Measurements from ENCODE around the gene AGBL4.
"Not testable (repeated sequence)": the region's sequence is repeated elsewhere in the genome, so short reads cannot be mapped to it uniquely, and the experiment has no call there.

AGBL4 gene

DNA sequence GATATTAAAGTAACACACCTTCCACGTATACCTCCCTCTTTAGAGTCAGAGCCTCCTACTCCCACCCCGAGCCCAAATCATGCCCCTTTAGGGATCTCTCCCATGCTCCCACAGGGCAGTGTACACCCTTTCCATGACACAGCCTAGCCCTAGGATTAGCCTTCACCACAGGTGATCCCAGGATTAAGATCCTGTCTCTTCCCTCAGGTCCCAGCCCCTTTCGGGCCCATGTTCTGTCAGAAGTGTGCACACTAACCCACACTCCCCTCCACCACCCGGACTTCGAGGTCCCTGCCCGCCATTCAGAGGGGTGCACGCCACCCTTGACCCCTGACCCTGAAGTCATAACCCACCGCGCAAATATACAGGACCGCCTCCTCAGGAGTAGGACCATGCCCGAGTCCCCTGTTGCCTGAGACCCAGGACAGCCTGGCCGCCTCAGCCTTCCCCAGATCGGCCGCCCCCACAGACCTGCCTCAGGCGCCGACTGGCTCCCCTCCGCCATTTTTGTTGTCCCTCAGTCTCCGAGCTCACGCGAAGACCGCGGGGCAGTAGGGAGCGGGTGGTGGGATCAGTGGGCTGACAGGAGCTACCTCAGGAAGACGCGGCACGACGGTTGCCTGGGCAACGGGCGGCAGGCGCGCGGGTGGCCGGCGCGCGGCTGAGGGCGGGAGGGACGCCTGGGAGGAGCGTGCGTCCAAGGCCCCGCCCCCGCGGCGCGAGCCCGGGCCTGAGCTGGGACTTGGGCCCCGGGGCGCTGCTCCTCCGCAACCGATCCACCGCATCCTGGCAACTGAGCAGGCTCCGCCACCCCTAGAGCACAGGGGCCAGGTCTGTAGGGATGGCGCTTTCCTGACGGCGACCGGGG lies at the start of gene AGBL4:
TSS of gene AGBL4 (minus strand) at position 663 of the 868 bp plus-strand sequence.
- peak; percentile 3 for DNase-seq (ENCODE audit: low read depth)

DNA sequence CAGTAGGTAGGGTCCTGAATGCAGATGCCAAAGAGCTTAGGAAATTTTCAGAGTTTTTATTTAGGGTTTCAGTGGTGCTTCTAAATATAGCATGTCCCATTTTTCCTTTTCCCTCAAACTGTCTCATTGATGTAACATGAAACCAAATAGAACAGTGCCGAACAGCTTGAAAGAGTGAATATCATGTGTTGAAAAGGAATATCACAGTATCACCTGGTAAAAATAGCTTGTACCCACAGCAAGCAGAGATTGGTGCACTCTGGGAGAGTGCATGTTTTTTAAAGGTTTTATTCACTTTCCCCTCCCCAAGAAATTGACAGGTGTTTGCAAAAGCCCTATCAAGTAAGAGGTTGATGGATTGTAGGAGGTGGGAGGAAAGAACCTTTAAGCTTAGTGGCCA lies 43.1 kb upstream of the AGBL4 start:
- no peak for DNase-seq (ENCODE audit: low read depth)

GRCh38 chr1:50060279-50060678 lies 36.5 kb upstream of the AGBL4 start:
- DNase-seq (ENCODE audit: low read depth), result no peak

- no peak for DNase-seq (ENCODE audit: low read depth)
These were observed 25.0 kb upstream of the AGBL4 start for GRCh38 chr1:50048791-50049190.

GRCh38 chr1:50047916-50048694 lies 24.4 kb upstream of the AGBL4 start:
- DNase-seq (ENCODE audit: low read depth), result no peak

GRCh38 chr1:50038237-50038809 lies 14.6 kb upstream of the AGBL4 start:
- DNase-seq (ENCODE audit: low read depth), result no peak

- DNase-seq (ENCODE audit: low read depth), result no peak
These were observed 4.0 kb upstream of the AGBL4 start for GRCh38 chr1:50027794-50028193.

GRCh38 chr1:49995734-49996133 lies 28.0 kb downstream of the AGBL4 start:
- no peak for DNase-seq (ENCODE audit: low read depth)

GRCh38 chr1:49971088-49971487 lies 52.7 kb downstream of the AGBL4 start:
- no peak for DNase-seq (ENCODE audit: low read depth)

- DNase-seq (ENCODE audit: low read depth), result no peak
These were observed 72.4 kb downstream of the AGBL4 start for GRCh38 chr1:49951385-49951784.

DNA sequence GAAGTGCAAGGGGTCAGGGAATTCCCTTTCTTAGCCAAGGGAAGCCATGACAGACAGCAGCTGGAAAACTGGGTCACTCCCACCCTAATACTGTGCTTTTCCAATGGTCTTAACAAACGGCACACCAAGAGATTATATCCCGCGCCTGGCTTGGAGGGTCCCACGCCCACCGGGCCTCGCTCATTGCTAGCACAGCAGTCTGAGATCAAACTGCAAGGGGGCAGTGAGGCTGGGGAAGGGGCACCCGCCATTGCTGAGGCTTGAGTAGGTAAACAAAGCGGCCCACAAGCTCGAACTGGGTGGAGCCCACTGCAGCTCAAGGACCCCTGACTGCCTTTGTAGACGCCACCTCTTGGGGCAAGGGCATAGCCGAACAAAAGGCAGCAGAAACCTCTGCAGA lies 108.5 kb downstream of the AGBL4 start:
- DNase-seq (ENCODE audit: low read depth), result not testable (repeated sequence)

DNA sequence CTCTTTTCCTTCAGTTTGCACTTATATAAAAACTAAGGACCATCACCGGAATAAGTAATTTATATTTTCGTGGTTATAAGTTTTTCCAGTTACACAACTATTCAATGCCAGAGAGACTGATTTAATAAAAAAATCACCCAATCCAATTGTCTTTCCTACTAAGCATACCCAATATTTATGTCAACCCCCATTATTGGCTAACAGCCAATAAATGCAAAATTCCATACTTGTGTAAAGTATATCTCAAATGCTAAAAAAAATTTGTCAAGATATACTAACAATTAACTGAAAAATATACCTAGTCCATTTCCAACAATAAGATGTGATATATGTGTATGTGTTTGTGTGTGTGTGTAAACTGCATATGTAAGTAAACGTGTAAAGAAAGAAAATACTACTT lies 117.4 kb downstream of the AGBL4 start:
- DNase-seq (ENCODE audit: low read depth), result no peak

DNA sequence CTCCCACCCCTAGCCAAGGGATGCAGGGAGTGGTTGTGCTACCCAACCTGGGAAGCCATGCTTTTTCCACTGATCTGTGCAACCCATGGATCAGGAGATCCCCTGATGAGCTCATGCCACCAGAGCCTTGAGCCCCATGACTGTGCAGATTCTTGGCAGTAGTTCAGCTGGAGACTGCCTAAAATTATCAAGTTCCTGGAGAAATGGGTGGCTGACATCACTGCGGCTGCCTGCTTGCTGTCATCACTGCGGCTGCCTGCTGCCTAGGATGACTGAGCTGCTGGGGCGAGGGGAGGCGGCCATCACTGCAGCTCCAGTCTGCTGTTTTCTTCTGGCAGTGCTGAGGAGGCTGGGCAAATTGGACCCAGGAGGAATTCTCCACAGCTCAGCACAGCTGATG lies 159.2 kb downstream of the AGBL4 start:
- DNase-seq (ENCODE audit: low read depth), result no peak

GRCh38 chr1:49854741-49855140 lies 169.0 kb downstream of the AGBL4 start:
- no peak for DNase-seq (ENCODE audit: low read depth)

- no peak for DNase-seq (ENCODE audit: low read depth)
These were observed 181.2 kb downstream of the AGBL4 start for GRCh38 chr1:49842596-49842995.

- DNase-seq (ENCODE audit: low read depth), result no peak
These were observed 182.0 kb downstream of the AGBL4 start for GRCh38 chr1:49841767-49842166.

DNA sequence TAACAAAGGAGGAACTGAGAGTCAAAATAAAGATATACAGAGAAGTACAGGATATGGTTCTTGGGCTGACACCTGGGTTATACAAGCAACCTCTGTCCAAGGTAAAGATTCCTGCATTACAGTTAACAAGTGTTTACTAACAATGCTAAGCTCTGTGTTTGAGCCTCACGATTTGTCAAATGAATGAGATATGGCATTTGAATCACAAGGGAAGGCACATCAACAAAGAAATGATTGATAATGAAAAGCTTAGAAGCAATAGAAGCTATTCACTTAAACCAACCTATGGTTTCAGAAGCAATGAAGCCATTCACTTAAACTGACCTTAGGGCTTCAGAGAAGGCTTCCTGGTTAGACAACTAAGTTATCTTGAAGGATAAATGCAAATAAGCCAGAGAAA lies 199.5 kb downstream of the AGBL4 start:
- DNase-seq (ENCODE audit: low read depth), result no peak

DNA sequence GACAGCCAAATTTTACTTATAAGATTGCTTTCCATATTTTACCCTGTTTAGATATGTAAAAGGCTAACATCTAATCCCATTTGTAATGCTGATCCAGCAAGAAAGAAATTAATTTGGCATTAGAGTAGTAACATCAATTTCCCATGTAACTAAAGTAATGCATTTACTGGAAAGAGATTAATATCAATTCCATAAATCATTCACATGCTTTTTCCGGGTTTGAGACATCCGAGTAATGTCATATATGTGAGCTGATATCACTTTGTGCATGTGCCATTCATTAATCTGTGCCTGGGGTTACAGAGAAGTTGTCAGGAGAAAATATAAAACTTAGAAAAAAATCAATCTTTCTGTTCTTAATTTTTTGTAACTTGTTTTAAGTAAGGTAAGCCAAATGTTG lies 206.1 kb downstream of the AGBL4 start:
- DNase-seq (ENCODE audit: low read depth), result no peak

DNA sequence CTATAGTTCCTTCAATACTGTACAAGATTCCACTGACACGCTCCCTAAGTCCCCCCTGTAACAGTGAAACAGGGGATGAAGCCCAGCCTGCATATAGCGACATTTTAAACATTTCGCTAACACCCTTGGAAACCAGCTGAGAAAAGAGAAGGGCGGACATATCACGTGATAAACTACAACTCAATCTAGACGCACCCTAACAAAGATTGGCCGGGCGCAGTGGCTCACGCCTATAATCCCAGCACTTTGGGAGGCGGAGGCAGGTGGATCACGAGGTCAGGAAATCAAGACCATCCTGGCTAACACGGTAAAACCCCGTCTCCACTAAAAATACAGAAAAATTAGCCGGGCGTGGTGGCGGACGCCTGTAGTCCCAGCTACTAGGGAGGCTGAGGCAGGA lies 236.7 kb downstream of the AGBL4 start:
- DNase-seq (ENCODE audit: low read depth), result not testable (repeated sequence)

DNA sequence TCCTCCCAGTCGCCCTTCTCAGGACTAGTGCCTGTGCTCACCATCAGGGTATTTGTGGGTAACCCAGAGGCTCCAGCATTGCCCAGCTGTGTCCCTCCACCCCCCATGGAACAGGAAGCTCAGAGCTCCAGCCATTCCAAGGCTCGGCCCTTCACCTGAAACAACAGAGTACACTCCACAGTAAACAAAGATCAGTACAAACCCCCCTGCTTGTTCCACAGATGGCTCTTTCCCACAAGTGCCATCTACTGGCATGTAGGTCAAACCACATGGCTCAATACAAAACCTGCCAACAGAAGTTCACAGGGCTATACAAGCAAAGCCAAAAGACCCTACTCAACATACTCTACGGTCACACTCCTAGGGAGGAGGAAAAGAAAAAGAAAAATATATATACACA lies 258.7 kb downstream of the AGBL4 start:
- no peak for DNase-seq (ENCODE audit: low read depth)

DNA sequence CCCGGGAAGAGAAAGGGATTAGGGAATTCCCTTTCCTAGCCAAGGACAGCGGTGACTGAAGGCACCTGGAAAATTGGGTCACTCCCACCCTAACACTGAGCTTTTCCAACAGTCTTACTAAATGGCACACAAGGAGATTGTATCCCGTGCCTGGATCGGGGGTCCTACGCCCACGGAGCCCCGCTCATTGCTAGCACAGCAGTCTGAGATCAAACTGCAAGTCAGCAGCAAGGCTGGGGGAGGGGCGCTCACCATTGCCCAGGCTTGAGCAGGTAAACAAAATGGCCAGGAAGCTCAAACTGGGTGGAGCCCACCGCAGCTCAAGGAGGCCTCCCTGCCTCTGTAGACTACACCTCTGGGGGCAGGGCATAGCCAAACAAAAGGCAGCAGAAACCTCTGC lies 285.6 kb downstream of the AGBL4 start:
- not testable (repeated sequence) for DNase-seq (ENCODE audit: low read depth)

DNA sequence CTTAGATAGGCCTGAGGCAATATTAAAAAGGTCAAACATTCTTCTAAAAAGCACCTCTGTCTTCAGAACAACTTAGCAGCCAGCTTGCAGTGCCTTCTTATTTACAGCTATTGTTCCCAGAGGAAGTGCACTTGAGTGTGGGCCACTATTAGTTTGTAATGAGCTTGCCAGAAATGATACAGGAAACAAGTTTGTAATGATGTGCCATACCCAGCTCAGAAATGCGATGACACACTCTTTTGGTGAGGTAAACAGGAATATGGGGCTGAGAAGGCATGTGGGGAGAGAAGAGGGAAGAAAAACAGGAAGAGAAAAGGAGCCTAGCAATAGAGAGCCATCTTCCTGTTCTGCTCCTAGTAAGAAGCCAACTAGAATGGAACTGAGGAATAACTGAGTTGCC lies 295.4 kb downstream of the AGBL4 start:
- DNase-seq (ENCODE audit: low read depth), result no peak

- DNase-seq (ENCODE audit: low read depth), result no peak
These were observed 300.1 kb downstream of the AGBL4 start for GRCh38 chr1:49723662-49724061.
